ENCODE data around the gene HNRNPA2B1. TPM values are rescaled to one million over a fixed set of nuclear protein-coding genes. Genes with fewer than 3 reads are reported as not detected.
A peak's percentile ranks its signal among the peaks of the same experiment; 100 is the strongest.
"Not testable (repeated sequence)": the region's sequence is repeated elsewhere in the genome, so short reads cannot be mapped to it uniquely, and the experiment has no call there.

The HNRNPA2B1 gene
- total and polyA plus RNA-seq, 7 donors = 141 to 885 (median 208) TPM

GRCh38 chr7:26151953-26152781, 48.4 kb downstream of the HNRNPA2B1 start, which contains the start of gene NFE2L3:
TSS of gene NFE2L3 (plus strand) at chr7:26152198. CDS start at chr7:26152499, 301 bp downstream.
- intact Hi-C loops (cut with DNase I) = no loop called here
- Histone ChIP-seq H3K36me3 (no peaks in the 10 kb centered on the region), H3K9me3 (no peaks in the 10 kb centered on the region), H3K27ac (no peak within 1 kb of the TSS), H3K27me3 (peaks cover 19 to 51% (median 37%) of the 10 kb centered on the region in 3 donors), H3K4me3 (peak within 1 kb of the TSS; percentile 23 to 57 (median 49)), H3K4me1 (peaks cover 0 to 16% (median 14%) of the 10 kb centered on the region in 4 donors)
- TF ChIP-seq POLR2AphosphoS5 (IDR thresholded peaks at IDR 0.05) (peak in 1 of 4 donors; percentile 25), EP300 (IDR thresholded peaks at IDR 0.05) (no peak)
- TF ChIP-seq, protein P1, sequence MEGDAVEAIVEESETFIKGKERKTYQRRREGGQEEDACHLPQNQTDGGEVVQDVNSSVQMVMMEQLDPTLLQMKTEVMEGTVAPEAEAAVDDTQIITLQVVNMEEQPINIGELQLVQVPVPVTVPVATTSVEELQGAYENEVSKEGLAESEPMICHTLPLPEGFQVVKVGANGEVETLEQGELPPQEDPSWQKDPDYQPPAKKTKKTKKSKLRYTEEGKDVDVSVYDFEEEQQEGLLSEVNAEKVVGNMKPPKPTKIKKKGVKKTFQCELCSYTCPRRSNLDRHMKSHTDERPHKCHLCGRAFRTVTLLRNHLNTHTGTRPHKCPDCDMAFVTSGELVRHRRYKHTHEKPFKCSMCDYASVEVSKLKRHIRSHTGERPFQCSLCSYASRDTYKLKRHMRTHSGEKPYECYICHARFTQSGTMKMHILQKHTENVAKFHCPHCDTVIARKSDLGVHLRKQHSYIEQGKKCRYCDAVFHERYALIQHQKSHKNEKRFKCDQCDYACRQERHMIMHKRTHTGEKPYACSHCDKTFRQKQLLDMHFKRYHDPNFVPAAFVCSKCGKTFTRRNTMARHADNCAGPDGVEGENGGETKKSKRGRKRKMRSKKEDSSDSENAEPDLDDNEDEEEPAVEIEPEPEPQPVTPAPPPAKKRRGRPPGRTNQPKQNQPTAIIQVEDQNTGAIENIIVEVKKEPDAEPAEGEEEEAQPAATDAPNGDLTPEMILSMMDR (IDR thresholded peaks at IDR 0.05) = no peak
- DNase-seq = peak; percentile 69
- 0 to 1% methylated on average over 95 of the region's 95 CpGs for WGBS, 2 donors

DNA sequence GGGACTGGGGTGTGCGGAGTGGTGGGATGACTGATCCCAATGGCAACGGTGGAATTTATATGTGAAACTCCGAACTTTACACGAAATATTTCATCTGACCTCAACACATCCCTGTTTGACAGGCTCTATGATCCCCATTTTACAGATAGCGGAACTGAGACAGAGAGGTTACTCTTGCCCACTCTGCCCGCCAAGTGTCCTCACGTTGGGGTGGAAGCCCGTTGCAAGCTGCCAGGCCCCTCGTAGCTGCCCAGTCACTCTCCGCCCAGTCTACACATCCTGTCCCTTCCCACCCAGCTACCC, 48.9 kb downstream of the HNRNPA2B1 start:
- TF ChIP-seq POLR2A (IDR thresholded peaks at IDR 0.05) (no peak), EP300 (IDR thresholded peaks at IDR 0.05) (no peak), POLR2AphosphoS5 (IDR thresholded peaks at IDR 0.05) (no peak)
- TF ChIP-seq, protein P1 (IDR thresholded peaks at IDR 0.05) = no peak
- Histone ChIP-seq H3K27ac (no peak overlapping the region), H3K4me1 (peaks cover 0 to 16% (median 14%) of the 10 kb centered on the region in 4 donors), H3K9me3 (no peaks in the 10 kb centered on the region), H3K4me3 (peak overlapping the region in 3 of 4 donors; percentile 49 to 57 (median 49)), H3K27me3 (peaks cover 19 to 51% (median 37%) of the 10 kb centered on the region in 3 donors), H3K36me3 (no peaks in the 10 kb centered on the region)
- 62% methylated on average over 10 of the region's 10 CpGs for WGBS, 2 donors
- DNase-seq = no peak
- intact Hi-C loops (cut with DNase I) = no loop called here

DNA sequence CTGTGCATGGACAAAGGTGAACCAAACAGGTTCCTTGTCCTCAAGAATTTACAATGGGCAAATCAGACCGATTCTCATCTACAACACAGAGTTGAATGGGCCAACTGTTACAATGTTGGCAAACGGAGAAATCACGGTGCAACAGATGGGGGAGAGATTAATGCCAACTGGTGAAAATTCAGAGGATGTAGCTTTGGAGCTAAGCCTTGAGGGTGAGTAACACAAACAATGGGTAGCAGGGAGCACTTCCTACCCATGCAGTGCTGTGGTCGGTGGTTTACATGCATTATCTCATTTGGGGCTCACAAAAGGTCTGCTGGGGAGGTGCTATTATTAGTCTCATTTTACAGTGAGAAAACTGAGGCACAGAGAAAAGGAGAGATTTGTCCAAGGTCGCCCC, 49.5 kb downstream of the HNRNPA2B1 start:
- 78 to 87% methylated on average over 5 of the region's 5 CpGs for WGBS, 2 donors
- no peak for TF ChIP-seq POLR2AphosphoS5 (IDR thresholded peaks at IDR 0.05)
- no peak for TF ChIP-seq EP300 (IDR thresholded peaks at IDR 0.05)
- TF ChIP-seq, protein P1 (IDR thresholded peaks at IDR 0.05) = no peak
- TF ChIP-seq POLR2A (IDR thresholded peaks at IDR 0.05) = no peak
- intact Hi-C loops (cut with DNase I) = no loop called here

DNA sequence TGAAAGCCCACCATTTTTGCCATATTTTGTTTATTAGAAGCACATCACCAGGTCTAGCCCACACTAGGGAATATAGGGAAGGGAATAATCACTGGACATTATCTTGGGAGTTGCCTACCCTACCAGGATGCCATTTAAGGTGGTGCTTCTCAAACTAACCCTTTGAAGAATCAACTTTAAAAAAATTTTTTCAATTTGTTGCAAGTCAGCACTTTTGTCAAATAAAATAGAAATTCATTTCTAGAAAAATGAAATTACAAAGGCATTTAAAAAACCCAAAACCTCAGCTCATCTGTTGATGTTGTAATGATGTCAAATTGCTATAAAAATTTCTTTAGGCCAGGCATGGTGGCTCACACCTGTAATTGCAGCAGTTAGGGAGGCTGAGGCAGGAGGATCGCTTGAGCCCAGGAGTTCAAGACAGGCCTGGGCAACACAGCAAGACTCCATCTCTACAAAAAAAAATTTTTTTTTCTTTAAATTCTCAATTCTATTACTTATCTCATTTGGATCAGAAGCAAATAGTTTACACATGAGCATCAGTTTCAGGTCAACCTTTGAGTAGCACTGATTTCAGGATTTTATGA, 51.1 kb downstream of the HNRNPA2B1 start:
- Histone ChIP-seq H3K9me3 (no peaks in the 10 kb centered on the region), H3K4me3 (no peak overlapping the region), H3K36me3 (no peaks in the 10 kb centered on the region), H3K27me3 (peaks cover 19 to 48% (median 37%) of the 10 kb centered on the region in 3 donors), H3K27ac (no peak overlapping the region), H3K4me1 (peaks cover 0 to 16% (median 14%) of the 10 kb centered on the region in 4 donors)
- DNase-seq = no peak
- TF ChIP-seq, protein P1 (IDR thresholded peaks at IDR 0.05) = no peak
- TF ChIP-seq POLR2A (IDR thresholded peaks at IDR 0.05) (no peak), EP300 (IDR thresholded peaks at IDR 0.05) (no peak), POLR2AphosphoS5 (IDR thresholded peaks at IDR 0.05) (no peak)
- intact Hi-C loops (cut with DNase I) = no loop called here
- 97 to 100% methylated on average over 1 of the region's 1 CpG for WGBS, 2 donors

More for the DNA sequence above, 49.5 kb downstream of the HNRNPA2B1 start:
- Histone ChIP-seq H3K4me3 (no peak overlapping the region), H3K27me3 (peaks cover 19 to 51% (median 37%) of the 10 kb centered on the region in 3 donors), H3K36me3 (no peaks in the 10 kb centered on the region), H3K4me1 (peaks cover 0 to 16% (median 14%) of the 10 kb centered on the region in 4 donors), H3K27ac (no peak overlapping the region), H3K9me3 (no peaks in the 10 kb centered on the region)
- no peak for DNase-seq

DNA sequence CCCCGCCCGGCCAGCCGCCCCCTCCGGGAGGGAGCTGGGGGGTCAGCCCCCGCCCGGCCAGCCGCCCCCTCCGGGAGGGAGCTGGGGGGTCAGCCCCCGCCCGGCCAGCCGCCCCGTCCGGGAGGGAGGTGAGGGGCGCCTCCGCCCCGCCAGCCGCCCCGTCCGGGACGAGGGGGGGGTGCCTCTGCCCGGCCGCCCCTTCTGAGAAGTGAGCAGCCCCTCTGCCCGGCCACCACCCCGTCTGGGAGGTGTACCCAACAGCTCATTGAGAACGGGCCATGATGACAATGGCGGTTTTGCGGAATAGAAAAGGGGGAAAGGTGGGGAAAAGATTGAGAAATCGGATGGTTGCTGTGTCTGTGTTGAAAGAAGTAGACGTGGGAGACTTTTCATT, 52.2 kb downstream of the HNRNPA2B1 start:
- H3K27me3 ChIP-seq = peaks cover 16 to 36% (median 29%) of the 10 kb centered on the region in 3 donors
- intact Hi-C loops (cut with DNase I) = not testable (repeated sequence)
- 94 to 96% methylated on average over 29 of the region's 29 CpGs for WGBS, 2 donors

GRCh38 chr7:26147646-26148306, 52.8 kb downstream of the HNRNPA2B1 start:
- H3K9me3 ChIP-seq; H3K36me3 ChIP-seq; H3K4me3 ChIP-seq; DNase-seq; intact Hi-C loops (cut with DNase I); H3K27ac ChIP-seq: not testable (repeated sequence)
- 95 to 96% methylated on average over 43 of the region's 43 CpGs for WGBS, 2 donors
- H3K27me3 ChIP-seq = peaks cover 12 to 31% (median 24%) of the 10 kb centered on the region in 3 donors
- H3K4me1 ChIP-seq = peaks cover 0 to 12% (median 10%) of the 10 kb centered on the region in 4 donors

More for the DNA sequence above, 52.2 kb downstream of the HNRNPA2B1 start:
- not testable (repeated sequence) for H3K9me3 ChIP-seq, DNase-seq, H3K4me3 ChIP-seq, H3K27ac ChIP-seq, H3K36me3 ChIP-seq
- peaks cover 0 to 16% (median 14%) of the 10 kb centered on the region in 4 donors for H3K4me1 ChIP-seq

All from sigmoid colon (tissue), 7 donors.